ENCODE measurements around the gene RPE65.
"Not testable (repeated sequence)": the region's sequence is repeated elsewhere in the genome, so short reads cannot be mapped to it uniquely, and the experiment has no call there.

Gene RPE65

GRCh38 chr1:68449901-68450300 is at the start of gene RPE65:
Gene RPE65 (minus strand): TSS chr1:68449954. CDS start chr1:68449905, 49 bp downstream.
- DNase-seq: no peak

- DNase-seq: no peak
Measured at GRCh38 chr1:68497358-68497698, 47.6 kb upstream of the RPE65 start.

GRCh38 chr1:68496680-68497357 is 47.1 kb upstream of the RPE65 start, which contains the start of gene DEPDC1:
Gene DEPDC1 (minus strand): TSS chr1:68497082. CDS start chr1:68496999, 83 bp downstream.
- peak; percentile 83 for DNase-seq

GRCh38 chr1:68495968-68496679 is 46.4 kb upstream of the RPE65 start:
- DNase-seq: no peak

DNA sequence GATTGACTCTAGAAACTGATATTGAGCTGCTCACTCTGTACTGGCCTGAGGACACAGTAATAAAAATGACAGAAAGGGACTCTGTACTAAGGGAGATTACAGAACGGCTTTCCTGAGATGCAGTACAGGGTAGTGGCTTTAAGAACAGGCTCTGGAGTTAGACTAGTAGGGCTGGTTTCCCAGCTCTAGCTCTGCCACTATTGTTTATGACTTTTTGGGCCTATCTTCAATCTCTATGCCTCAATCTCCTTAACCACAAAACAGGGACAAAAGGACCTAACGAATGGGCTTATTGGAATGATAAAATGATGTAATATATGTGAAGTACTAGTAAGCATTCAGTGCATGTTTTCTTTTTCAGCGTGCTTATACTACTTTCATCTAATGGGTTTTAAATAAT is 45.8 kb upstream of the RPE65 start:
- DNase-seq: no peak

- DNase-seq: no peak
Measured at GRCh38 chr1:68493193-68493592, 43.4 kb upstream of the RPE65 start.

DNA sequence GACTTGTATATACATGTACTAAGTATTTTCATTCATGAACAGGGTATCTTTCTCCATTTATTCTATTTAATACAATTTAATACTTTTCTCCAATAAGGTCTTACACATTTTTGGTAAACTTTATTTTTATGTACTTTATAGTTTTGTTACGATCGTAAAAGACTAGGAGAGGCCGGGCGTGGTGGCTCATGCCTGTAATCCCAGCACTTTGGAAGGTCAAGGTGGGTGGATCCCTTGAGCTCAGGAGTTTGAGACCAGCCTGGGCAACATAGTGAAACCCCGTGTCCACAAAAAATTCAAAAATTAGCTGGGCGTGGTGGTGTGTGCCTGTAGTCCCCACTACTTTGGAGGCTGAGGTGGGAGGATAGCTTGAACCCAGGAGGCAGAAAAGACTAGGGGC is 42.5 kb upstream of the RPE65 start:
- DNase-seq: not testable (repeated sequence)

GRCh38 chr1:68490046-68490651 is 40.4 kb upstream of the RPE65 start:
- no peak for DNase-seq

- no peak for DNase-seq
Measured at GRCh38 chr1:68485431-68486022, 35.8 kb upstream of the RPE65 start.

GRCh38 chr1:68484618-68485017 is 34.9 kb upstream of the RPE65 start:
- no peak for DNase-seq

DNA sequence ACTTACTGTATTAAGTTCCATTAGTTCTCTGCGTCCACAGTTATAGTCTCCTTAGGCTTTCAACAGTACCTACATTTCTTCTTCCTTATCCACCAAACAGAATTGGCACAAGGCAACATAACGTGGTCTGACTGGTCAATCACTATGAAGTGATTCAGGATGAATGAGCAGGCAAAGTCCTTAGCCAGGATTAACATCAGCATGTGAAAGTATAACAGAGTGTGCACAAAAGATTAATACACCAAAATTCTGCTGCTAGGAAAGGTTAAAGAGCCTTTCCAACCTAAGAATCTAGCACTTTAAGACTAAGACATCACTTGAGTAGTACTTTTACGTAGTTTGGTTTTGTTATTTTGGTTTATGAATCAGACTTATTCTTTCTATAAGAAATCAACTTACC is 31.3 kb upstream of the RPE65 start:
- DNase-seq: no peak

- no peak for DNase-seq
Measured at GRCh38 chr1:68479501-68479900, 29.7 kb upstream of the RPE65 start.

- no peak for DNase-seq
Measured at GRCh38 chr1:68478662-68479061, 28.9 kb upstream of the RPE65 start.

DNA sequence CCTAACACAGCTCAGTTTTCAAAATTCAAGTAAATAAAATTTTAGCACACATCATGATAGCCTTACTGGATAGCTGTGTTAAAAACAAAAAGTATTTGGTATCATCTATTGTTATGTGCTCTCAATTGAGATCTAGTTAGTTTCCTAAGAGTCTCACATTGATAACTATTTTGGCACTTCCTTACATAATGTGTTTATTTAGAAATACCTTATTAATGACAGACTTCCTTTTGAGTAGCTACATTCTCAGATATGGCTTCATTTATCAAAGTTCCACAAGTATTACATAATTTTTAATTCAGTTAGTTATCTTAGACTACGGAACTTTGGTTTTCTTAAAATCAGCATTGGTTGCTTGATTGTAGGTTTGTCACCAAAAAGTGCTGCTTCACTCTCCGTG is 26.9 kb upstream of the RPE65 start:
- not testable (repeated sequence) for DNase-seq

GRCh38 chr1:68473060-68473459 is 23.3 kb upstream of the RPE65 start:
- DNase-seq: no peak

DNA sequence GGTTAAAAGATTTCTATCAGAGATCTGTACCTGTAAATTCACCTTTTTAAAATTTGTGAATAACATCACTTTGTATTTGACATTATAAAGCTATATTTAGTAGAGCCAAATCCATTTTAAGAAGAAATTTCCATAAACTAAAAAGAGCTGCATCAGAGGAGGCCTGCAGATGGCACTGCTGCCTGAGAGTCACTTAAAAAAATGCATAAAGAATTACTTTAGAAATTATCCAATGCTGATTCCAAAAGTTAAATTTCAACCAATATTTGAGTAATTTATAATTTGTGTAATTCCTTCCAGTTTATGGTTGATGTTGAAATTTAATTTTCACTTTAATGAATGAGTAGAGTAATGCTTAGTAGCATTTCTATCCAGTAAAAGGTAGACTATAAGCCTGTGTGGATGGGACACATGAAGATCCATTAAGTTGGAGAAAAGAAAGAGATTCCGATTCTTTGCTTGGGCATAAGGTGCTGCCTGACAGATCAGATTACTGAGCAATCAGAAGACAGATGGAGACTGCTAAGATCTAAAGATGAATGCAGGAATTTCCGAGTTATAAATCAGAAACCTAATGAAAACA is 20.7 kb upstream of the RPE65 start:
- no peak for DNase-seq

- no peak for DNase-seq
Measured at GRCh38 chr1:68464891-68465290, 15.1 kb upstream of the RPE65 start.

- DNase-seq: no peak
Measured at GRCh38 chr1:68460935-68461334, 11.2 kb upstream of the RPE65 start.

DNA sequence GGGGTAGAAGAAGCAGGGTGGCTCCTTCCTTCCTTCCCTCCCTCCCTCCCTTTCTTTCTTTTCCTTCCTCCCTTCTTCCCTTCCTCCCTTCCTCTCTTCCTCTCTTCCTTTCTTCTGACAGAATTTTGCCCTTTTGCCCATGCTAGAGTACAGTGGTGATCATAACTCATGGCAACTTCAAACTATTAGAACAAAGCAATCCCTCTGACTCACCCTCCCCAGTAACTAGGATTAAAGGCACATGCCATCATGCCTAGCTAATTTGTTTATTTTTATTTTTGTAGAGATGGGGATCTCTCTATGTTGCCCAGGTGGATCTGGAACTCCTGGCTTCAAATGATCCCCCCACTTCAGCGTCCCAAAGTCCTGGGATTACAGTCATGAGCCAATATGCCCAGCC is 10.0 kb upstream of the RPE65 start:
- DNase-seq: no peak

GRCh38 chr1:68459091-68459490 is 9.3 kb upstream of the RPE65 start:
- DNase-seq: no peak

- no peak for DNase-seq
Measured at GRCh38 chr1:68456202-68456601, 6.4 kb upstream of the RPE65 start.

DNA sequence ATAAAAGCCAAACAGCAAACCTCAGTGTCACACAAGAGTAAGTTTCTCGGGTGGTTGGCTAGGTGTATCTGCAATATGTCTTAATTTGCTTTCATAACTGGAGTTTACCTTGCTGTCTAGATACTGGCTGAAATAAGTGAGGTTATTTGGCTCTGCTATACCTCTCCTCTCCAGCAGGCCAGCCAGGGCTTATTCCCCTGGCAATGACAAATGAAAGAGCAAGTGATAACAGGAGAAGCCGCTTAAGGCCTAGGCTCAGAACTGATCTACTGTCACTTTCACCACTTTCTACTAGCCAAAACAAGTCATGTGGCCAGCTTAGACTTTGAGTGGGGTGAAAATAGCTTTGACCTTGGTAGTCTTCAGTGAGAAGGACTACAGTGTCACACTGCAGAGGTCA is 4.8 kb upstream of the RPE65 start:
- DNase-seq: no peak

DNA sequence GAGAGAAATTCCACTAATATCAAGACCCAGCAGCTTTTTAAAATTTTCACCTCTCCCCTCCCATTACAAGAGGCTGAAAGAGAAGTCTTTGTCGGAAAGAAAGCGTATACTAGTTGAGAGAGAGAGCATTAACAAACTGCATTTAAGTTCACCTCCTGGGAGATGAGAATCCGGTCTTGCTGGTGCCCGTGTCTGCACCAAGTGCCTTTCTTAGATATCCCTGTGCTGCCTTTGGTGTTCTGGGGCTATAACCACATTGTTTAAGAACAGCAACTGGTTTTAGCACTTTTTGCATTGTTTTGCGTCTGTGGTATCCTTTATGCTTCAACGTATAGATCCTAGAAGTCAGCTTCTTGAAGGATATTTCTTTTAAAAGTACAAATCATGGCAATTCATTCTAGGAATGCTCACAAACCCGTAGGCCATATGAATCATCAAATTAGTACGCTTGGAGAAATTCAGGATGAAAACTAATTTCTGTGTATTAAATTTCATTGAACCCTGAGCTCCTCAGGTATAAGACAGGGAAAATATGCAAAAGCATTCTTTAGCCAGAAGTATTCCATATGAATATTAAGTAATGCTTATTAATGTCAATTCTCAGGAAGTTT is 3.4 kb upstream of the RPE65 start:
- no peak for DNase-seq
